Measurements from ENCODE around the gene MCM6.
A peak's percentile ranks its signal among the peaks of the same experiment; 100 is the strongest.

MCM6 gene

GRCh38 chr2:135829378-135830135 lies 46.7 kb downstream of the MCM6 start:
- H3K9me3 Mint-ChIP-seq, result no peaks in the 10 kb centered on the region
- no peak for DNase-seq (ENCODE audit: low spot score in 2 of 2)
- no peak overlapping the region for H3K4me3 Mint-ChIP-seq
- H3K27me3 Mint-ChIP-seq, result no peaks in the 10 kb centered on the region
- peaks cover 2% of the 10 kb centered on the region for H3K36me3 Mint-ChIP-seq (ENCODE audit: insufficient read depth)
- no peak for ATAC-seq (replicated peaks; ENCODE audit: extremely low read depth, poor library complexity, severe bottlenecking)
- H3K27ac Mint-ChIP-seq (ENCODE audit: low read depth), result no peak overlapping the region
- H3K4me1 Mint-ChIP-seq, result no peaks in the 10 kb centered on the region

- Mint-ChIP-seq H3K9me3 (peaks cover 7% of the 10 kb centered on the region), H3K27ac (ENCODE audit: low read depth) (no peak overlapping the region), H3K4me3 (no peak overlapping the region), H3K4me1 (no peaks in the 10 kb centered on the region), H3K27me3 (no peaks in the 10 kb centered on the region), H3K36me3 (ENCODE audit: insufficient read depth) (no peaks in the 10 kb centered on the region)
- ATAC-seq (replicated peaks; ENCODE audit: extremely low read depth, poor library complexity, severe bottlenecking) (no peak), DNase-seq (ENCODE audit: low spot score in 2 of 2) (no peak)
Measured at GRCh38 chr2:135826544-135826943, 49.7 kb downstream of the MCM6 start.

- Mint-ChIP-seq H3K9me3 (peaks cover 7% of the 10 kb centered on the region), H3K27ac (ENCODE audit: low read depth) (no peak overlapping the region), H3K4me1 (no peaks in the 10 kb centered on the region), H3K4me3 (no peak overlapping the region), H3K36me3 (ENCODE audit: insufficient read depth) (no peaks in the 10 kb centered on the region), H3K27me3 (no peaks in the 10 kb centered on the region)
- DNase-seq (ENCODE audit: low spot score in 2 of 2) (no peak), ATAC-seq (replicated peaks; ENCODE audit: extremely low read depth, poor library complexity, severe bottlenecking) (no peak)
Measured at GRCh38 chr2:135825550-135826176, 50.6 kb downstream of the MCM6 start.

GRCh38 chr2:135825131-135825530 lies 51.1 kb downstream of the MCM6 start:
- Mint-ChIP-seq H3K36me3 (ENCODE audit: insufficient read depth) (no peaks in the 10 kb centered on the region), H3K27me3 (no peaks in the 10 kb centered on the region), H3K4me1 (peaks cover 5% of the 10 kb centered on the region), H3K9me3 (peaks cover 7% of the 10 kb centered on the region), H3K4me3 (no peak overlapping the region), H3K27ac (ENCODE audit: low read depth) (no peak overlapping the region)
- DNase-seq (ENCODE audit: low spot score in 2 of 2) (no peak), ATAC-seq (replicated peaks; ENCODE audit: extremely low read depth, poor library complexity, severe bottlenecking) (no peak)

GRCh38 chr2:135822855-135823254 lies 53.4 kb downstream of the MCM6 start:
- DNase-seq (ENCODE audit: low spot score in 2 of 2) (no peak), ATAC-seq (replicated peaks; ENCODE audit: extremely low read depth, poor library complexity, severe bottlenecking) (no peak)
- Mint-ChIP-seq H3K4me3 (no peak overlapping the region), H3K27ac (ENCODE audit: low read depth) (no peak overlapping the region), H3K4me1 (peaks cover 6% of the 10 kb centered on the region), H3K9me3 (peaks cover 7% of the 10 kb centered on the region), H3K36me3 (ENCODE audit: insufficient read depth) (no peaks in the 10 kb centered on the region), H3K27me3 (no peaks in the 10 kb centered on the region)

- H3K36me3 Mint-ChIP-seq (ENCODE audit: insufficient read depth), result no peaks in the 10 kb centered on the region
- no peak overlapping the region for H3K4me3 Mint-ChIP-seq
- no peak overlapping the region for H3K27ac Mint-ChIP-seq (ENCODE audit: low read depth)
- ATAC-seq (replicated peaks; ENCODE audit: extremely low read depth, poor library complexity, severe bottlenecking) (no peak), DNase-seq (ENCODE audit: low spot score in 2 of 2) (no peak)
- H3K27me3 Mint-ChIP-seq, result no peaks in the 10 kb centered on the region
- peaks cover 6% of the 10 kb centered on the region for H3K4me1 Mint-ChIP-seq
- H3K9me3 Mint-ChIP-seq, result peaks cover 7% of the 10 kb centered on the region
Measured at GRCh38 chr2:135821190-135821589, 55.1 kb downstream of the MCM6 start.

- peak; percentile 83 for ATAC-seq (replicated peaks; ENCODE audit: extremely low read depth, poor library complexity, severe bottlenecking)
- H3K36me3 Mint-ChIP-seq (ENCODE audit: insufficient read depth), result no peaks in the 10 kb centered on the region
- peak overlapping the region; percentile 19 for H3K4me3 Mint-ChIP-seq
- H3K27ac Mint-ChIP-seq (ENCODE audit: low read depth), result no peak overlapping the region
- peaks cover 7% of the 10 kb centered on the region for H3K9me3 Mint-ChIP-seq
- no peaks in the 10 kb centered on the region for H3K27me3 Mint-ChIP-seq
- peaks cover 6% of the 10 kb centered on the region for H3K4me1 Mint-ChIP-seq
- peak in 1 of 2 donors; percentile 36 for DNase-seq (ENCODE audit: low spot score in 2 of 2)
Measured at GRCh38 chr2:135820003-135820618, 56.1 kb downstream of the MCM6 start.

- DNase-seq (ENCODE audit: low spot score in 2 of 2) (no peak), ATAC-seq (replicated peaks; ENCODE audit: extremely low read depth, poor library complexity, severe bottlenecking) (no peak)
- H3K9me3 Mint-ChIP-seq, result peaks cover 7% of the 10 kb centered on the region
- H3K27me3 Mint-ChIP-seq, result no peaks in the 10 kb centered on the region
- no peaks in the 10 kb centered on the region for H3K36me3 Mint-ChIP-seq (ENCODE audit: insufficient read depth)
- H3K4me3 Mint-ChIP-seq, result no peak overlapping the region
- H3K27ac Mint-ChIP-seq (ENCODE audit: low read depth), result no peak overlapping the region
- H3K4me1 Mint-ChIP-seq, result peaks cover 6% of the 10 kb centered on the region
Measured at GRCh38 chr2:135818937-135819610, 57.2 kb downstream of the MCM6 start.

- Mint-ChIP-seq H3K4me1 (peaks cover 6% of the 10 kb centered on the region), H3K36me3 (ENCODE audit: insufficient read depth) (no peaks in the 10 kb centered on the region), H3K27ac (ENCODE audit: low read depth) (no peak overlapping the region), H3K9me3 (peaks cover 3% of the 10 kb centered on the region), H3K4me3 (no peak overlapping the region), H3K27me3 (no peaks in the 10 kb centered on the region)
- no peak for ATAC-seq (replicated peaks; ENCODE audit: extremely low read depth, poor library complexity, severe bottlenecking)
- no peak for DNase-seq (ENCODE audit: low spot score in 2 of 2)
Measured at GRCh38 chr2:135817951-135818350, 58.3 kb downstream of the MCM6 start.

- no peak for ATAC-seq (replicated peaks; ENCODE audit: extremely low read depth, poor library complexity, severe bottlenecking)
- Mint-ChIP-seq H3K9me3 (no peaks in the 10 kb centered on the region), H3K4me3 (no peak overlapping the region), H3K27ac (ENCODE audit: low read depth) (no peak overlapping the region), H3K36me3 (ENCODE audit: insufficient read depth) (no peaks in the 10 kb centered on the region), H3K27me3 (no peaks in the 10 kb centered on the region), H3K4me1 (peaks cover 6% of the 10 kb centered on the region)
- DNase-seq (ENCODE audit: low spot score in 2 of 2), result no peak
Measured at GRCh38 chr2:135817466-135817865, 58.8 kb downstream of the MCM6 start.

- no peaks in the 10 kb centered on the region for H3K9me3 Mint-ChIP-seq
- no peaks in the 10 kb centered on the region for H3K27me3 Mint-ChIP-seq
- H3K4me1 Mint-ChIP-seq, result peaks cover 3% of the 10 kb centered on the region
- no peak for ATAC-seq (replicated peaks; ENCODE audit: extremely low read depth, poor library complexity, severe bottlenecking)
- H3K36me3 Mint-ChIP-seq (ENCODE audit: insufficient read depth), result no peaks in the 10 kb centered on the region
- DNase-seq (ENCODE audit: low spot score in 2 of 2), result no peak
- no peak overlapping the region for H3K4me3 Mint-ChIP-seq
- H3K27ac Mint-ChIP-seq (ENCODE audit: low read depth), result no peak overlapping the region
Measured at GRCh38 chr2:135815269-135815668, 61.0 kb downstream of the MCM6 start.

GRCh38 chr2:135812907-135813511 lies 63.2 kb downstream of the MCM6 start:
- Mint-ChIP-seq H3K4me1 (no peaks in the 10 kb centered on the region), H3K4me3 (no peak overlapping the region), H3K36me3 (ENCODE audit: insufficient read depth) (no peaks in the 10 kb centered on the region), H3K27me3 (no peaks in the 10 kb centered on the region), H3K27ac (ENCODE audit: low read depth) (no peak overlapping the region), H3K9me3 (no peaks in the 10 kb centered on the region)
- no peak for ATAC-seq (replicated peaks; ENCODE audit: extremely low read depth, poor library complexity, severe bottlenecking)
- no peak for DNase-seq (ENCODE audit: low spot score in 2 of 2)

All from central memory CD8-positive, alpha-beta T cell (primary cell).